GM10266 (cell line): ENCODE measurements around the gene COMMD10.

ENCODE experiments used
- DNase-seq: peaks from one replicate; pipeline ENCODE4 v3.0.0; 2012; ENCODE audit errors: extremely low spot score
- TF ChIP-seq, protein P1 (sequence below): IDR thresholded peaks from 2 replicates; pipeline ENCODE4 v1.5.1; 2012; ENCODE audit warnings: mild to moderate bottlenecking, low read depth; ENCODE audit not compliant: control insufficient read depth, insufficient read depth; ENCODE audit errors: missing control alignments

The COMMD10 gene

DNA sequence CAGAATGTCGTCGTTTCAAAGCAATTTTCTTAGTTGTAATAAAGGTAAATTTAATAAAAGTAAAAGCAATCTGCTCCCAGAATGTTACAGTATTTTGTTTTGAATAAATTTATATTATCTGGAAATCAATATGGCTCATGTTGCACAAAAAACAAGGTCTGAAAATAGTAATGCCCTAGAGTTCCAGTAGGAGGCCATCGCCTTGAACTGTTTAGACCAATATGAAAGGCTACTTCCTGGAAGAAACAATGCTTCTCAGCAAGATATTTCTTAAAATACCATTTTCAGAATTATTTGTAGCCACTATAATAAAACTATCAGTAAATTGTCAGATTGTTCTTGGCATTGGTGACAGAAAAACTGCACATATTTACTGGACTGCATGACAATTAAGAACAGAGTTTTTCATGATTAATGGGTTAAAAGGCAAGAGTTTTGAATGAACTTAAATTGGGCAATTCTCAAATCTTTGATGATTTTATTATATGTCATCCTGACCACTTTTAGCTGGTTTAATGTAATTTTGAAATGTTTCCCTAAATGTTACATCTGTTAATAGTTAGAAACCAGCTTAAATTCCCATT lies 153.2 kb downstream of the COMMD10 start:
- TF ChIP-seq, protein P1, sequence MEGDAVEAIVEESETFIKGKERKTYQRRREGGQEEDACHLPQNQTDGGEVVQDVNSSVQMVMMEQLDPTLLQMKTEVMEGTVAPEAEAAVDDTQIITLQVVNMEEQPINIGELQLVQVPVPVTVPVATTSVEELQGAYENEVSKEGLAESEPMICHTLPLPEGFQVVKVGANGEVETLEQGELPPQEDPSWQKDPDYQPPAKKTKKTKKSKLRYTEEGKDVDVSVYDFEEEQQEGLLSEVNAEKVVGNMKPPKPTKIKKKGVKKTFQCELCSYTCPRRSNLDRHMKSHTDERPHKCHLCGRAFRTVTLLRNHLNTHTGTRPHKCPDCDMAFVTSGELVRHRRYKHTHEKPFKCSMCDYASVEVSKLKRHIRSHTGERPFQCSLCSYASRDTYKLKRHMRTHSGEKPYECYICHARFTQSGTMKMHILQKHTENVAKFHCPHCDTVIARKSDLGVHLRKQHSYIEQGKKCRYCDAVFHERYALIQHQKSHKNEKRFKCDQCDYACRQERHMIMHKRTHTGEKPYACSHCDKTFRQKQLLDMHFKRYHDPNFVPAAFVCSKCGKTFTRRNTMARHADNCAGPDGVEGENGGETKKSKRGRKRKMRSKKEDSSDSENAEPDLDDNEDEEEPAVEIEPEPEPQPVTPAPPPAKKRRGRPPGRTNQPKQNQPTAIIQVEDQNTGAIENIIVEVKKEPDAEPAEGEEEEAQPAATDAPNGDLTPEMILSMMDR: no peak
- no peak for DNase-seq

DNA sequence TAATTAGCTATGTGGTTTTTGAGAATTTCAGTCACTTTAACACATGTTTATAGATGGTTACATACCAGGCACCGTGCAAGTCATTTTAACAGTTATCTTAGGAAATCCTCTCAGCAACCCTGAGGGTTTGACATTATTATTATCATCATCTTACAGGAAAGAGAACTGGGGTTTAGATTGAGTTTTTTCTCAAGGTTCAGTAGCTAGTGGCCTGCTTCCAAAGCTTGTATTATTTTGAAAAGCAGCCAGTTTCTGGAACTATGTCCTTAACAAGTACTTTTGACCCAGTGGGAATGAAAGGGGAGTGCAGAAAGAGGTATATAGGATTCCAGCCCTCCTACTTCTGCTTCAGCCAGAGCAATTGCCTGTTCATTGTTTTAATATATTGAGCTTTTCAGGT lies 157.5 kb downstream of the COMMD10 start:
- DNase-seq: no peak
- TF ChIP-seq, protein P1: no peak

DNA sequence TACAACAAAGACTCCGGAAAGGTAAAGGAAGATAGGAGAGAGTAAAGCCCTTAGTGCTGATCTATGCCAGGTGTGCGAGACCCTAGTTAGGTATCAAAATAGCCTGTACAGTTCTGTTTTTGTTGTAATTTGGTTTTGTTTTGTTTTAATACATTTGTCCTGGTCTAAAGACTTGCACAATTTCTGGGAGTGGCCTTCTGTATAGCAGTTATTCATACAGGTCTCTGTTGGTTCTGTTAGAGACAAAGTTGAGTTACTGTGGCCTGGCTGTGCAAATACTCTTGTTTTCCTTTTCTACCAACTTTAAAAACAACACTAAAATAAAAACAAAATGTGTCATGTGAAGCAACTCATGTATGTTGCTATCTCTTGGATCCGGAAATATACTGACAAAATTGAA lies 163.6 kb downstream of the COMMD10 start:
- TF ChIP-seq, protein P1: no peak
- no peak for DNase-seq

DNA sequence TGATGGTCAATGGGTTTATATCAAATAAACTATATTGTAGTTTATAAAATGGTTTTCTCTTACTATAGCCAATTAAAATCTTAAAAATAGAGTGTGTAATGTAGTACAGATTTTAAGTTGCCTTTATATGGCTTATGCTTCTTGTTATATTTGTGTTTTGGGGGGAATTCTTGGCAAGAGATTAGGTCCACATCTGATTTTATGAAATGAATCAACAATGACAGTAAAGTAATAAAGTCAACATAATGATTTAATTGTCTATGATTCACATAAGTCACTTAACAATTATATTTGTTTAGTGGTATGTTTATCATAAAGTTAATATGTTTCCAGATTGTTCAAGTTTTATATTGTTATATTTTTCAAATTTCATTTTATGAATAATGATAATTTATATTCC lies 164.8 kb downstream of the COMMD10 start:
- no peak for DNase-seq

DNA sequence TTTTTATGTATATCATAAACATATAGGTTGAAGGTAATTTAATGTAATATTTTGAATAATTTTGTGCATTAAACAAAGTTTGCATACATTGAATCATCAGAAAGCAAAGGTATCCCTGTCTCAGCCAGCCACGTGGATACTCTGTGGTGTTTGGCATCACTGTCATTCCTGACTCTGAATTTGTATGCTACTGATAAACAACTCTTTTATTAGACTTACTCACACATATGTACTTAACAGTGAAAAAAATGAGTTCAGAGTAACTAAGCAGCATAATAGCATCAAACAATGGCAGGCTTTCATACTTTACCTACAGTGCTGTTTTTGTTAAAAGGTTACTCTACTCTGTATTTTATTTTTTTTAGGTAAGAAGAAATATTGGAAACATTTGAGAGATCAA lies 171.9 kb downstream of the COMMD10 start:
- TF ChIP-seq, protein P1: no peak
- DNase-seq: no peak

More for the DNA sequence above, 164.8 kb downstream of the COMMD10 start:
- TF ChIP-seq, protein P1: no peak

DNA sequence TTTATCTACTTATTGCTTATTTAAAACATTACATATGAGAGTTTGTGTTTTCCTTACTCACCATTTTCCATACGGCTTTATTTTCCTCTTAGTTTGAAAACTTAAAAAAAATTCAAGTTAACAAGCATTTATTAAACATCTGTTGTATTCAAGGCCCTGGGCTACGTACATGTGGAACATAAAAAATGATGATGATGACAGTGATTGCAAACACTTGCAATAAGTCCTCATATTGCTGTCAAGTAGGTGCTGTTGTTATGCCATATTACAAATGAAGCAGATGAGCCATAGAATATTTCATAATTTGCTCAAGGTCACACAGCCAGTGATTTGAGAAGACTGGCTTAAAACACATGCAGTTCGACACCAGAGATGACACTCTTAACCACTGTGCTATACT lies 180.6 kb downstream of the COMMD10 start:
- no peak for DNase-seq

DNA sequence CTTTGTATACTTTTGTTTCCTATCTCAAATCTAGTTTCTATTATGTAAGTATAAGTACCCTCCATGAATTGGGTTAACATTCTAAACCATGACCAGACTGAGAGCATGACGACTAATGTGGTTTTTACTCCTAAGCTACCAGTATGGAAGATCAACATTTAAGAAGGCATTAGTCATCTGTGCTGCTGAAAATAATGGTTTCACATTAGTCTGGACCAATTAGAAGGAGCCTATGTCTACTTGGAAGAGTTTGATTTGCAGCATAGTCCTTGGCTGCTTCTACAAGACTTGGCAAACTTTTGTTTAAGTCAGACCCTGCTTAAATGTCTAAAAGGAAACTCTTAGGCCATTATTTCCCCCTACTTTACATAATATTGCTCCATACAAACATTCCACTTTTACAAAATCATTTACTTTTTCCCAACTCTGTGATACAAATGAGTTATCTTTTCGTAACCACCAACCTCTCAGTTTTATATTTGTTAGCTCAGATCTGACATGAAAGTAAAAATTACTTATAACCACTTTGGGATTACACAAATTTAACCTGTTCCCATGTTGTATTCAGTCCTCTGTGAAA lies 186.7 kb downstream of the COMMD10 start:
- DNase-seq: no peak

More for the DNA sequence above, 180.6 kb downstream of the COMMD10 start:
- TF ChIP-seq, protein P1: no peak

More for the DNA sequence above, 186.7 kb downstream of the COMMD10 start:
- TF ChIP-seq, protein P1: no peak
